Measurements from ENCODE around the gene PDP2. TPM values are rescaled to one million over a fixed set of nuclear protein-coding genes. Genes with fewer than 3 reads are reported as not detected.
"Not testable (repeated sequence)": the region's sequence is repeated elsewhere in the genome, so short reads cannot be mapped to it uniquely, and the experiment has no call there.

The PDP2 gene
- polyA plus RNA-seq, 1 donor = 3.0 TPM

- DNase-seq = no peak
Measured at GRCh38 chr16:66856184-66856730, 24.1 kb upstream of the PDP2 start.

GRCh38 chr16:66856801-66857200 lies 23.5 kb upstream of the PDP2 start:
- DNase-seq = no peak

GRCh38 chr16:66857437-66857836 lies 22.9 kb upstream of the PDP2 start:
- DNase-seq = no peak

GRCh38 chr16:66858740-66859396 lies 21.4 kb upstream of the PDP2 start:
- DNase-seq = no peak

GRCh38 chr16:66859397-66860068 lies 20.8 kb upstream of the PDP2 start:
- DNase-seq = no peak

- no peak for DNase-seq
Measured at GRCh38 chr16:66862023-66862520, 18.2 kb upstream of the PDP2 start.

GRCh38 chr16:66863707-66864106 lies 16.6 kb upstream of the PDP2 start:
- DNase-seq = no peak

GRCh38 chr16:66869424-66869823 lies 10.9 kb upstream of the PDP2 start:
- no peak for DNase-seq

- not testable (repeated sequence) for DNase-seq
Measured at GRCh38 chr16:66871363-66871762, 9.0 kb upstream of the PDP2 start.

- DNase-seq = no peak
Measured at GRCh38 chr16:66871840-66872239, 8.5 kb upstream of the PDP2 start.

- DNase-seq = no peak
Measured at GRCh38 chr16:66872559-66872942, 7.8 kb upstream of the PDP2 start.

GRCh38 chr16:66872943-66873684 lies 7.2 kb upstream of the PDP2 start:
- peak; percentile 81 for DNase-seq

- no peak for DNase-seq
Measured at GRCh38 chr16:66873685-66874055, 6.6 kb upstream of the PDP2 start.

- no peak for DNase-seq
Measured at GRCh38 chr16:66874079-66874775, 6.1 kb upstream of the PDP2 start.

GRCh38 chr16:66878067-66878466 lies 2.2 kb upstream of the PDP2 start:
- no peak for DNase-seq

- no peak for DNase-seq
Measured at GRCh38 chr16:66881014-66881417, 701 bp downstream of the PDP2 start.

- DNase-seq = no peak
Measured at GRCh38 chr16:66881560-66881959, 1.2 kb downstream of the PDP2 start.

- DNase-seq = no peak
Measured at GRCh38 chr16:66881964-66882508, 1.7 kb downstream of the PDP2 start.

GRCh38 chr16:66882702-66883101 lies 2.4 kb downstream of the PDP2 start:
- DNase-seq = no peak

GRCh38 chr16:66885491-66885890 lies 5.2 kb downstream of the PDP2 start:
- DNase-seq = no peak

- no peak for DNase-seq
Measured at GRCh38 chr16:66886321-66886720, 6.0 kb downstream of the PDP2 start.

- no peak for DNase-seq
Measured at GRCh38 chr16:66886914-66887313, 6.6 kb downstream of the PDP2 start.

All from hindlimb muscle (tissue), 1 donor.